Neuronal stem cell (in vitro differentiated cells): ENCODE data around the gene ALDOA.

ENCODE experiments used
- DNase-seq: peaks from one replicate; pipeline ENCODE4 v3.0.0-alpha.2; 2013; ENCODE audit warnings: low spot score
- H2AFZ ChIP-seq: one replicate; pipeline ENCODE4 v1.6.1; 2013; ENCODE audit warnings: mild to moderate bottlenecking, low read length, inconsistent platforms
- H2AK5ac ChIP-seq: 2 replicates; pipeline ENCODE4 v1.6.1; 2013; ENCODE audit warnings: low read depth, mild to moderate bottlenecking, inconsistent platforms, low read length, moderate library complexity, mixed read lengths
- H2BK120ac ChIP-seq: 2 replicates; pipeline ENCODE4 v1.6.1; 2013; ENCODE audit warnings: low read depth, mild to moderate bottlenecking, inconsistent platforms, low read length, moderate library complexity, mixed read lengths
- H2BK12ac ChIP-seq: one replicate; pipeline ENCODE4 v1.6.1; 2013; ENCODE audit warnings: low read length, inconsistent platforms
- H2BK15ac ChIP-seq: 2 replicates; pipeline ENCODE4 v1.6.1; 2013; ENCODE audit warnings: mild to moderate bottlenecking, low read length, inconsistent platforms, mixed read lengths
- H2BK5ac ChIP-seq: one replicate; pipeline ENCODE4 v1.6.1; 2013; ENCODE audit warnings: inconsistent platforms, mild to moderate bottlenecking, low read length, moderate library complexity
- H3K14ac ChIP-seq: one replicate; pipeline ENCODE4 v1.6.1; 2013; ENCODE audit warnings: low read length, inconsistent platforms
- H3K18ac ChIP-seq: 2 replicates; pipeline ENCODE4 v1.6.1; 2013; ENCODE audit warnings: low read length, inconsistent platforms
- H3K23ac ChIP-seq: 2 replicates; pipeline ENCODE4 v1.6.1; 2013; ENCODE audit warnings: low read depth, mild to moderate bottlenecking, mixed read lengths, low read length, inconsistent platforms; ENCODE audit not compliant: poor library complexity
- H3K27ac ChIP-seq: replicated peaks from 3 replicates; pipeline ENCODE4 v1.5.1; 2013; ENCODE audit warnings: low read length, inconsistent platforms
- H3K27me3 ChIP-seq, 3 experiments: 2 replicates each; pipeline ENCODE4 v1.6.1; 2013; ENCODE audit warnings: low read length in 3 of 3, mild to moderate bottlenecking in 2 of 3, inconsistent platforms in 1 of 3, low read depth in 1 of 3, mixed read lengths in 1 of 3, moderate library complexity in 1 of 3; ENCODE audit not compliant: control insufficient read depth in 3 of 3, insufficient read depth in 3 of 3
- H3K36me3 ChIP-seq, 2 donors: replicated peaks in 1 of 2; 2 replicates each; pipeline ENCODE4 v1.6.1; 2013; ENCODE audit warnings: low read length in 2 of 2; ENCODE audit not compliant: control insufficient read depth in 2 of 2, insufficient read depth in 2 of 2
- H3K4ac ChIP-seq: 2 replicates; pipeline ENCODE4 v1.6.1; 2013; ENCODE audit warnings: inconsistent platforms, mild to moderate bottlenecking, low read length, moderate library complexity
- H3K4me1 ChIP-seq, 2 donors: 1 replicate in 1 of 2; 2 replicates in 1 of 2; pipeline ENCODE4 v1.6.1; 2013; ENCODE audit warnings: low read length in 2 of 2, low read depth in 1 of 2; ENCODE audit not compliant: control insufficient read depth in 2 of 2, insufficient read depth in 1 of 2
- H3K4me2 ChIP-seq: one replicate; pipeline ENCODE4 v1.6.1; 2013; ENCODE audit warnings: mild to moderate bottlenecking, low read length, inconsistent platforms; ENCODE audit not compliant: insufficient read depth, poor library complexity, severe bottlenecking
- H3K4me3 ChIP-seq, 2 donors: 2 replicates each; pipeline ENCODE4 v1.5.1; 2013; ENCODE audit warnings: low read length in 2 of 2, mild to moderate bottlenecking in 2 of 2, inconsistent platforms in 1 of 2, moderate library complexity in 1 of 2
- H3K79me1 ChIP-seq: one replicate; pipeline ENCODE4 v1.6.1; 2013; ENCODE audit warnings: low read depth, mild to moderate bottlenecking, inconsistent platforms, low read length, moderate library complexity
- H3K9ac ChIP-seq: one replicate; pipeline ENCODE4 v1.6.1; 2013; ENCODE audit warnings: mild to moderate bottlenecking, low read depth, low read length, inconsistent platforms; ENCODE audit not compliant: poor library complexity
- H3K9me3 ChIP-seq, 2 donors: replicated peaks in 1 of 2; 2 replicates each; pipeline versions ENCODE3 to v1.6.1; 2013; ENCODE audit warnings: low read length in 2 of 2, mild to moderate bottlenecking in 2 of 2, inconsistent platforms in 1 of 2, low read depth in 1 of 2, mixed read lengths in 1 of 2, moderate library complexity in 1 of 2; ENCODE audit not compliant: control insufficient read depth in 2 of 2, insufficient read depth in 1 of 2
- H4K8ac ChIP-seq: one replicate; pipeline ENCODE4 v1.6.1; 2013; ENCODE audit warnings: low read depth, mild to moderate bottlenecking, inconsistent platforms, low read length, moderate library complexity
- H4K91ac ChIP-seq: one replicate; pipeline ENCODE4 v1.6.1; 2013; ENCODE audit warnings: low read length, low read depth, mild to moderate bottlenecking, inconsistent platforms; ENCODE audit not compliant: poor library complexity
- WGBS, 2 donors: extraction: QIAGEN DNeasy Blood & Tissue Kit; methylation state at CpG; one replicate each; pipeline ENCODE4 v1.1.7; 2013; ENCODE audit warnings: missing lambda C conversion rate in 2 of 2, mixed read lengths in 1 of 2; ENCODE audit not compliant: insufficient read length in 2 of 2, insufficient replicate concordance in 1 of 2; ENCODE audit errors: extremely low coverage in 2 of 2; 5-methylcytosine and 5-hydroxymethylcytosine counted together

ALDOA gene

DNA sequence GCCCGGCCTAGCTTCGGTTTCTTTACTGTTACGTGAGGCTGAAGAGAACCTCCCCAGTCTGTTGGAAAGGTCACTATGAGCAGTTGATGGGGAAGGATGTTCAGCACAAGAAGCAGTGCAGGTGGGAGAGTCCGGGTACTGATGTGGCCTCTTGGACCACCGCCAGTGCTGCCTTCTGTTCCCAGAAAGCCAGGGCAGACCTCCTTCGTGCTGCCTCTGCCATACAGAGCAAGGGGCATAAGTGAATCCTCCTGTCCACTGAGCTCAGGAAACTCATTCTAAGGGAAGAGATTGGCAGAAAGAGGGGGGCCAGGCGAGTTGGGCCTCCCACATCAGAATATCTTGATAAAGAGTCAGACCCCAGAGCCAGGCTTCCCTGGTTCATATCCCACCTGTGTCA, 13.9 kb downstream of the ALDOA start:
- no peak overlapping the region for H3K9ac ChIP-seq
- no peak overlapping the region for H3K27ac ChIP-seq
- no peak overlapping the region for H2BK5ac ChIP-seq
- H2AK5ac ChIP-seq: no peak overlapping the region
- H3K4me3 ChIP-seq: no peak overlapping the region
- H3K4me2 ChIP-seq: no peak overlapping the region
- no peak overlapping the region for H2BK12ac ChIP-seq
- H2AFZ ChIP-seq: no peak overlapping the region
- no CpG with 5 or more reads among the region's 7 CpGs for WGBS, 2 donors
- no peak overlapping the region for H3K14ac ChIP-seq
- no peaks in the 10 kb centered on the region for H3K9me3 ChIP-seq
- DNase-seq: no peak
- no peak overlapping the region for H4K91ac ChIP-seq
- H2BK15ac ChIP-seq: no peak overlapping the region
- no peak overlapping the region for H3K4ac ChIP-seq
- H3K23ac ChIP-seq: no peak overlapping the region
- peaks cover 0 to 2% (median 0%) of the 10 kb centered on the region in 3 experiments for H3K27me3 ChIP-seq
- H3K36me3 ChIP-seq: peaks cover 52 to 73% of the 10 kb centered on the region in 2 donors
- H4K8ac ChIP-seq: no peak overlapping the region
- H3K79me1 ChIP-seq: peaks cover 19% of the 10 kb centered on the region
- no peak overlapping the region for H2BK120ac ChIP-seq
- no peak overlapping the region for H3K18ac ChIP-seq
- H3K4me1 ChIP-seq: peaks cover 4 to 6% of the 10 kb centered on the region in 2 donors

- no peak overlapping the region for H4K91ac ChIP-seq
- no peak overlapping the region for H4K8ac ChIP-seq
- H3K27ac ChIP-seq: no peak overlapping the region
- no peaks in the 10 kb centered on the region for H3K4me1 ChIP-seq
- peaks cover 60 to 75% of the 10 kb centered on the region in 2 donors for H3K36me3 ChIP-seq
- no peak overlapping the region for H3K4me2 ChIP-seq
- no peak for DNase-seq
- H2BK15ac ChIP-seq: no peak overlapping the region
- H2BK5ac ChIP-seq: no peak overlapping the region
- H3K27me3 ChIP-seq: no peaks in the 10 kb centered on the region
- H3K9me3 ChIP-seq: peaks cover 0 to 3% of the 10 kb centered on the region in 2 donors
- H3K79me1 ChIP-seq: peaks cover 13% of the 10 kb centered on the region
- no peak overlapping the region for H3K14ac ChIP-seq
- WGBS, 2 donors: no CpG with 5 or more reads among the region's 20 CpGs
- no peak overlapping the region for H3K9ac ChIP-seq
- peak overlapping the region; percentile 3 for H3K23ac ChIP-seq
- no peak overlapping the region for H2AFZ ChIP-seq
- H3K4ac ChIP-seq: no peak overlapping the region
- no peak overlapping the region for H2BK12ac ChIP-seq
- H2AK5ac ChIP-seq: no peak overlapping the region
- no peak overlapping the region for H3K4me3 ChIP-seq
- no peak overlapping the region for H3K18ac ChIP-seq
- no peak overlapping the region for H2BK120ac ChIP-seq
Measured at GRCh38 chr16:30082545-30083090, 17.1 kb downstream of the ALDOA start.

DNA sequence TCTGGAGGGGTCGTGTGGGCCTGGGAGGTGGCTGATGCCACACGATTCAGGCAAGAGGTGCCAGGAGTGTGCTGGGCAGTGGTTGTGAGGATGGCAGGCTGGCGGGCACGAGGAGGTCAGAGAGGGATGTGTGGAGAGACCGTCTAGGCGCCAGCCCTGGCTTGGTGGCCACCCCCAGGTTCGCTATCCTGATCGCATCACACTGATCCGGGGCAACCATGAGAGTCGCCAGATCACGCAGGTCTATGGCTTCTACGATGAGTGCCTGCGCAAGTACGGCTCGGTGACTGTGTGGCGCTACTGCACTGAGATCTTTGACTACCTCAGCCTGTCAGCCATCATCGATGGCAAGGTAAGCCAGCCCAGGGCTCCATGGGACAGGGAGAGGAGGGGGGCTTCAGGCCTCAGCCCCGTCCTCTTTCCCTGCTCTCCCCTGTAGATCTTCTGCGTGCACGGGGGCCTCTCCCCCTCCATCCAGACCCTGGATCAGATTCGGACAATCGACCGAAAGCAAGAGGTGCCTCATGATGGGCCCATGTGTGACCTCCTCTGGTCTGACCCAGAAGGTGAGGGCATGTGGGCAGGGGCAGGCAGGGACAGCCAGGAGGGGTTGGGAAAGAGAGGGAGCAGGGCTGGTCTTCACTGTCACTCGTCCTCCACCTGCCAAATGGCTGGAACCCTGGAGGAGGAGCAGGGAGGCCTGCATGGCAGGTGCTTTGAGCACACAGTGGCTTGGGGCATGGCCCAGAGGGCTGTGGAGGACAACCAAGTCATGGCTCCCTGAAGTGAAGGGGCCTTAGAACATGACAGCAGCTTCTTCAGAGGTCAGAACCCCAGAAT, 17.9 kb downstream of the ALDOA start:
- Histone ChIP-seq H2BK5ac (no peak overlapping the region), H3K23ac (no peak overlapping the region), H3K9me3 (peaks cover 0 to 3% of the 10 kb centered on the region in 2 donors), H3K9ac (no peak overlapping the region), H4K91ac (no peak overlapping the region), H3K4ac (no peak overlapping the region), H3K14ac (no peak overlapping the region), H3K27ac (no peak overlapping the region), H3K27me3 (no peaks in the 10 kb centered on the region), H2BK12ac (no peak overlapping the region), H4K8ac (no peak overlapping the region), H3K36me3 (peaks cover 54 to 67% of the 10 kb centered on the region in 2 donors), H2BK120ac (no peak overlapping the region), H2AK5ac (no peak overlapping the region), H3K4me3 (no peak overlapping the region), H3K79me1 (peaks cover 8% of the 10 kb centered on the region), H3K4me1 (no peaks in the 10 kb centered on the region), H2BK15ac (no peak overlapping the region), H3K18ac (no peak overlapping the region), H2AFZ (no peak overlapping the region), H3K4me2 (no peak overlapping the region)
- no peak for DNase-seq
- WGBS, 2 donors: no CpG with 5 or more reads among the region's 24 CpGs

DNA sequence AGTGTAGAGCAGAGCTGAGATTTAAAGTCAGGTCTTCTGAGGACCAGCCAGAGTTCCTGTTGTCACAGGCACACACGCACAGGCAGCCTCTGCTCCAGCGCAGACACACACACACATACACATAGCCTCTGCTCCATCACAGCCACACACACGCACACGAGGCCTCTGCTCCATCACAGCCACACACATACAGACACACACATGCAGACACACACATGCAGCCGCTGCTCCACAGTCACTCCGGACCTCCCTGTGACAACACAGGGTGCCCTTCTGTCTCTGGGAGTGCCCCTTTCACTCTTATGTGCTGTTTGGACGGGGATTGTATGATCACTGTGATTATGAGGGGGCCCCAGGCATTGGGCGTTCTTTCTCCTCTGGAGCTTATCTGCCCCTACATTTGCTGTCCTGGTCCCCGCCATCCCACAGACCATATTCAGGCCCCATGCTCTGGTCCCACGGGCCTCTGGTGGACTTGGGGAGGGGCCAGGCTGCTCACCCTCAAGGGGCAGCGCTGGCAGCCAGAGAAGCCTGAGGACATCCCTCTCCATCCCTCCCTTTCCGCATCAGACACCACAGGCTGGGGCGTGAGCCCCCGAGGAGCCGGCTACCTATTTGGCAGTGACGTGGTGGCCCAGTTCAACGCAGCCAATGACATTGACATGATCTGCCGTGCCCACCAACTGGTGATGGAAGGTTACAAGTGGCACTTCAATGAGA, 18.7 kb downstream of the ALDOA start:
- Histone ChIP-seq H2BK5ac (no peak overlapping the region), H3K27ac (no peak overlapping the region), H3K23ac (no peak overlapping the region), H3K18ac (no peak overlapping the region), H3K4me3 (no peak overlapping the region), H3K79me1 (peaks cover 4% of the 10 kb centered on the region), H3K36me3 (peaks cover 49 to 60% of the 10 kb centered on the region in 2 donors), H3K14ac (no peak overlapping the region), H3K27me3 (no peaks in the 10 kb centered on the region), H3K9ac (no peak overlapping the region), H2BK15ac (no peak overlapping the region), H3K4ac (no peak overlapping the region), H3K9me3 (peaks cover 0 to 3% of the 10 kb centered on the region in 2 donors), H3K4me2 (no peak overlapping the region), H2BK120ac (no peak overlapping the region), H2AK5ac (no peak overlapping the region), H2AFZ (no peak overlapping the region), H4K91ac (no peak overlapping the region), H3K4me1 (no peaks in the 10 kb centered on the region), H2BK12ac (no peak overlapping the region), H4K8ac (no peak overlapping the region)
- no peak for DNase-seq
- no CpG with 5 or more reads among the region's 18 CpGs for WGBS, 2 donors
